WTC11 (cell line): ENCODE results near the gene SLC41A1. TPM values are rescaled to one million over a fixed set of nuclear protein-coding genes. Genes with fewer than 3 reads are reported as not detected.

ENCODE experiments used
- ATAC-seq: fragments of 200-7000 bp; cut with Tn5 transposase; 2 replicates; pipeline ENCODE4 v1.10.0; 2021; ENCODE audit warnings: mild to moderate bottlenecking, moderate library complexity
- CTCF ChIA-PET: fragments of 300-600 bp; sonication (Branson Sonifier 250); formaldehyde crosslinking; loops from one replicate; lab custom pipeline; 2021; ENCODE audit warnings: antibody characterized with exemption; lab: Charles Lee
- POLR2A ChIA-PET: fragments of 350-600 bp; sonication (Branson Sonifier 250); formaldehyde crosslinking; loops from one replicate; lab custom pipeline; 2021; ENCODE audit warnings: antibody characterized with exemption; lab: Charles Lee
- DNase-seq: peaks from one replicate; pipeline ENCODE4 v3.0.0; 2021; ENCODE audit warnings: low spot score
- H3K27ac Mint-ChIP-seq: 2 replicates; pipeline ENCODE4 v1.8.0; 2021; ENCODE audit warnings: mixed read lengths
- H3K27me3 Mint-ChIP-seq: 2 replicates; pipeline ENCODE4 v1.8.0; 2021; ENCODE audit warnings: low read depth, mild to moderate bottlenecking, moderate library complexity, mixed read lengths
- H3K36me3 Mint-ChIP-seq: 2 replicates; pipeline ENCODE4 v1.8.0; 2021; ENCODE audit warnings: mixed read lengths
- H3K4me1 Mint-ChIP-seq: 2 replicates; pipeline ENCODE4 v1.8.0; 2022; ENCODE audit warnings: mixed read lengths
- H3K4me3 Mint-ChIP-seq: 2 replicates; pipeline ENCODE4 v1.8.0; 2021; ENCODE audit warnings: mild to moderate bottlenecking, moderate library complexity, mixed read lengths
- H3K9me3 Mint-ChIP-seq: 2 replicates; pipeline ENCODE4 v1.8.0; 2021; ENCODE audit warnings: mixed read lengths
- AR ChIP-seq: fragments of 250-450 bp; sonication (Bioruptor Pico); IDR thresholded peaks from 2 replicates; pipeline ENCODE4 v1.9.0; 2021; ENCODE audit warnings: mild to moderate bottlenecking
- FOXK1 ChIP-seq: sonication (generic); formaldehyde crosslinking; IDR thresholded peaks from 2 replicates; pipeline ENCODE4 v1.8.0; 2022; ENCODE audit warnings: mild to moderate bottlenecking, moderate library complexity, missing genetic modification reagents
- HMGXB4 ChIP-seq: sonication (generic); formaldehyde crosslinking; IDR thresholded peaks from 2 replicates; pipeline ENCODE4 v1.8.1; 2023; ENCODE audit warnings: mild to moderate bottlenecking, moderate library complexity, missing genetic modification reagents
- KAT7 ChIP-seq: sonication (generic); formaldehyde crosslinking; IDR thresholded peaks from 2 replicates; pipeline ENCODE4 v1.8.1; 2023; ENCODE audit warnings: missing genetic modification reagents, mild to moderate bottlenecking, borderline replicate concordance
- NR1H2 ChIP-seq: sonication (generic); formaldehyde crosslinking; IDR thresholded peaks from 2 replicates; pipeline ENCODE4 v1.9.0; 2021; ENCODE audit warnings: mild to moderate bottlenecking, moderate library complexity, missing genetic modification reagents
- PRDM15 ChIP-seq: sonication (generic); formaldehyde crosslinking; IDR thresholded peaks from 2 replicates; pipeline ENCODE4 v1.8.0; 2022; ENCODE audit warnings: missing genetic modification reagents
- RORB ChIP-seq: fragments of 250-450 bp; sonication (Bioruptor Pico); IDR thresholded peaks from 2 replicates; pipeline ENCODE4 v1.9.0; 2021; ENCODE audit warnings: mild to moderate bottlenecking
- SMAD3 ChIP-seq: sonication (generic); formaldehyde crosslinking; IDR thresholded peaks from 2 replicates; pipeline ENCODE4 v1.8.0; 2022; ENCODE audit warnings: missing genetic modification reagents, mild to moderate bottlenecking, borderline replicate concordance
- SMAD4 ChIP-seq: sonication (generic); formaldehyde crosslinking; IDR thresholded peaks from 2 replicates; pipeline ENCODE4 v1.8.0; 2022; ENCODE audit warnings: mild to moderate bottlenecking, missing genetic modification reagents
- STAT6 ChIP-seq: sonication (generic); formaldehyde crosslinking; conservative IDR thresholded peaks from 2 replicates; pipeline ENCODE4 v1.8.1; 2023; ENCODE audit warnings: mild to moderate bottlenecking, low read depth, missing genetic modification reagents, moderate library complexity
- TEAD1 ChIP-seq: sonication (generic); formaldehyde crosslinking; IDR thresholded peaks from 2 replicates; pipeline ENCODE4 v1.8.0; 2022; ENCODE audit warnings: mild to moderate bottlenecking, missing genetic modification reagents
- TEAD4 ChIP-seq: sonication (generic); formaldehyde crosslinking; IDR thresholded peaks from 2 replicates; pipeline ENCODE4 v1.8.0; 2022; ENCODE audit warnings: mild to moderate bottlenecking, missing genetic modification reagents
- ZNF121 ChIP-seq: sonication (generic); formaldehyde crosslinking; IDR thresholded peaks from 2 replicates; pipeline ENCODE4 v1.8.0; 2023; ENCODE audit warnings: missing genetic modification reagents
- ZNF396 ChIP-seq: fragments of 250-450 bp; sonication (Bioruptor Pico); IDR thresholded peaks from 2 replicates; pipeline ENCODE4 v1.8.0; 2021; ENCODE audit warnings: mild to moderate bottlenecking, moderate library complexity, borderline replicate concordance
- ZNF416 ChIP-seq: fragments of 250-450 bp; sonication (Bioruptor Pico); IDR thresholded peaks from 2 replicates; pipeline ENCODE4 v1.9.0; 2021; ENCODE audit warnings: mild to moderate bottlenecking, inconsistent platforms
- total RNA-seq: library from RNA; stranded (reverse); gene quantifications from 3 replicates; pipeline ENCODE4 v1.2.3, GENCODE V29; 2021
- TF ChIP-seq, protein P1 (sequence below): sonication (generic); formaldehyde crosslinking; IDR thresholded peaks from 2 replicates; pipeline ENCODE4 v1.8.0; 2023; ENCODE audit warnings: mild to moderate bottlenecking, missing genetic modification reagents
- TF ChIP-seq, protein P2 (sequence below): fragments of 250-450 bp; sonication (Bioruptor Pico); IDR thresholded peaks from 2 replicates; pipeline ENCODE4 v1.9.0; 2021; ENCODE audit warnings: mild to moderate bottlenecking

SLC41A1 gene
- total RNA-seq, 1 experiment from 2014 or later: 32.8 TPM

DNA sequence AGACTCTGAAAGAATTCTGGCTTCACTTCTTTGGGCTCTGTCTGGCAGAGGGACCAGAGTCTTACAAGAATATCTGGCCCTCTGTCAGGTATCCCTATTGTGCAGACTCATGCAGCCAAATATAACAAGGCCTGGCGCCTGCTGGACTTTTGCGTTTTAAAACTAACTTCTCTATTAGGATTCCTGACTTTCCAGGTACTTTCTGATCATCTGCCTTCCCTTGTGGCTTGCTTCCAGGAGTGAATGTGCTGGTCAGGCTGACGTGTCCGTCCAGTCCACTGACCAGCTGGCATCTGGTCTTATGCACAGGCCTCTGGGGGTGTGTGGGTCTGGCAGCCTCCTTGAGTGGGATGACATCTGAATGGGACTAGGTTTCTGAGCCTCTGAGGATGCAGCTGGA is 29.1 kb downstream of the SLC41A1 start:
- Mint-ChIP-seq H3K9me3 (no peaks in the 10 kb centered on the region), H3K36me3 (no peaks in the 10 kb centered on the region), H3K27me3 (peaks cover 9% of the 10 kb centered on the region), H3K4me3 (no peak overlapping the region), H3K27ac (no peak overlapping the region), H3K4me1 (no peaks in the 10 kb centered on the region)
- POLR2A ChIA-PET: no interaction called here
- CTCF ChIA-PET: interaction anchor here (0.5 to 1.1 kb wide), 2 partner anchors 135 to 193 kb away, joined by 3 read pairs; no protein-coding TSS in a partner anchor
- TF ChIP-seq ZNF416 (CRISPR knock-in tag) (no peak), SMAD3 (no peak), ZNF396 (CRISPR knock-in tag) (no peak), TEAD4 (no peak), ZNF121 (CRISPR knock-in tag) (no peak), KAT7 (CRISPR knock-in tag) (no peak), NR1H2 (no peak), AR (no peak), SMAD4 (CRISPR knock-in tag) (no peak), TEAD1 (no peak)
- TF ChIP-seq, protein P1, sequence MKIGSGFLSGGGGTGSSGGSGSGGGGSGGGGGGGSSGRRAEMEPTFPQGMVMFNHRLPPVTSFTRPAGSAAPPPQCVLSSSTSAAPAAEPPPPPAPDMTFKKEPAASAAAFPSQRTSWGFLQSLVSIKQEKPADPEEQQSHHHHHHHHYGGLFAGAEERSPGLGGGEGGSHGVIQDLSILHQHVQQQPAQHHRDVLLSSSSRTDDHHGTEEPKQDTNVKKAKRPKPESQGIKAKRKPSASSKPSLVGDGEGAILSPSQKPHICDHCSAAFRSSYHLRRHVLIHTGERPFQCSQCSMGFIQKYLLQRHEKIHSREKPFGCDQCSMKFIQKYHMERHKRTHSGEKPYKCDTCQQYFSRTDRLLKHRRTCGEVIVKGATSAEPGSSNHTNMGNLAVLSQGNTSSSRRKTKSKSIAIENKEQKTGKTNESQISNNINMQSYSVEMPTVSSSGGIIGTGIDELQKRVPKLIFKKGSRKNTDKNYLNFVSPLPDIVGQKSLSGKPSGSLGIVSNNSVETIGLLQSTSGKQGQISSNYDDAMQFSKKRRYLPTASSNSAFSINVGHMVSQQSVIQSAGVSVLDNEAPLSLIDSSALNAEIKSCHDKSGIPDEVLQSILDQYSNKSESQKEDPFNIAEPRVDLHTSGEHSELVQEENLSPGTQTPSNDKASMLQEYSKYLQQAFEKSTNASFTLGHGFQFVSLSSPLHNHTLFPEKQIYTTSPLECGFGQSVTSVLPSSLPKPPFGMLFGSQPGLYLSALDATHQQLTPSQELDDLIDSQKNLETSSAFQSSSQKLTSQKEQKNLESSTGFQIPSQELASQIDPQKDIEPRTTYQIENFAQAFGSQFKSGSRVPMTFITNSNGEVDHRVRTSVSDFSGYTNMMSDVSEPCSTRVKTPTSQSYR (CRISPR knock-in tag): no peak
- TF ChIP-seq, protein P2, sequence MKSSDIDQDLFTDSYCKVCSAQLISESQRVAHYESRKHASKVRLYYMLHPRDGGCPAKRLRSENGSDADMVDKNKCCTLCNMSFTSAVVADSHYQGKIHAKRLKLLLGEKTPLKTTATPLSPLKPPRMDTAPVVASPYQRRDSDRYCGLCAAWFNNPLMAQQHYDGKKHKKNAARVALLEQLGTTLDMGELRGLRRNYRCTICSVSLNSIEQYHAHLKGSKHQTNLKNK (CRISPR knock-in tag): no peak
- no peak for ATAC-seq
- DNase-seq: no peak

DNA sequence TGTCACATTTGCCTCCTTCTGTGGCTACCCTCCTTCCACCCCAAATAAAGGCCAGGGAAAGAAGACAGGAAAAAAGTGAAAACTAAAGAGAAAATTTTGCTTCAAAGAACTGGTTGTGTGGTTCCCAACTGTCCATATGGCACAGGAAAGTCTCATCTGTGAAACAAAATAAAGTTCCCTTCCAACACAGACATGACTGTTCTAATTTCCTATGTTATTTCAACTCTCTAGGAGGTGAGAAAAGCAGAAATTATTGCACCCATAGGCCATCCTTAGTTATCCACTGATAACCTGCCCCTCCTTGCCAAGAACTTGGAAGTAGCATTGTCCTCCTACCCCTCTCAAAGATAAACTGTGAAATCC is 29.6 kb downstream of the SLC41A1 start:
- DNase-seq (no peak), ATAC-seq (no peak)
- ChIA-PET CTCF (no interaction called here), POLR2A (no interaction called here)
- no peaks in the 10 kb centered on the region for H3K36me3 Mint-ChIP-seq
- H3K27me3 Mint-ChIP-seq: peaks cover 9% of the 10 kb centered on the region
- H3K4me3 Mint-ChIP-seq: no peak overlapping the region
- no peak overlapping the region for H3K27ac Mint-ChIP-seq
- H3K4me1 Mint-ChIP-seq: no peaks in the 10 kb centered on the region
- no peaks in the 10 kb centered on the region for H3K9me3 Mint-ChIP-seq
- TF ChIP-seq FOXK1 (CRISPR knock-in tag) (no peak), PRDM15 (CRISPR knock-in tag) (no peak), RORB (CRISPR knock-in tag) (no peak), HMGXB4 (CRISPR knock-in tag) (no peak), STAT6 (CRISPR knock-in tag) (no peak)
